SH-SY5Y (cell line): ENCODE measurements around the gene CLDN20.

ENCODE experiments used
- GATA2 ChIP-seq: IDR thresholded peaks from 2 replicates; pipeline ENCODE4 v1.6.1; 2011; ENCODE audit warnings: mild to moderate bottlenecking, low read depth, low read length
- GATA3 ChIP-seq: IDR thresholded peaks from 2 replicates; pipeline ENCODE4 v1.6.1; 2011; ENCODE audit warnings: low read depth, mild to moderate bottlenecking, low read length, moderate library complexity

DNA sequence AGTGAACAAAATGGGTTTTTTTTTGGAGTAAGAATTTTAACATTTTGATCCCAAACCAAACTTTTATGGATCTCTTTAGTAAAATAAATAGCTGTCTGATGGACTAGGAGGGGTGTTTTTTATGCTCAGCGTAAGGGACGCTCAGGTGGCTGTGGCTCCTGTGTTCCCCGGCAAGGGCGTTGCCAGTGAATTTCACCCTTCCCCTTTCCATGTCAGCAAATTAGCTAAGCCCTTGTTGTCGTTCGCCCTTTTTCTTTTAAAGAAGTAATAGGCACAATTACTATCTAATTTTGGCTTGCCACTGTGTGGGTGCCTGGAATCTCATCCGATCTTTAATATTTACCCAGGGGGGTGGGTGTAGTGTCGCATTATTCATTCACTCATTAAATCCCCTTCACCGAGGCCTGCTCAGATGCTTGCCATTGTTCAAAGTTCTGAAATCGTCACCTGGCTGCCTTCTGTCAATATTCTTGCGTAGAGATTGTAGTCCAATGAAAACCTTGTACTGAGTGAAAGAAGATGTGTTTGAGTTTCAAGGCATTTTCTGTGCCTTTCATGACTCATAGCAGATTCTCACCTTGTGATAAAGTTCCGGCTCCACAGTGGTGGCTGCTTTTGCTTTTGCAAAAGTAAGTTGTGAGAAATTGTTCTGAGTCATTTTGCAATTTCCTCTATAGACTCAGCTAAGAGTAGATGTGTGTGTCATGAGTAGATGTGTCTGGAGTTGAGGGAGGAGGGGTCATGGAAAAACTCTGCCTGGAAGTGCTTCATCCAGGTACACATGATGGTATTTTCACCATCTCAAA is 40.0 kb upstream of the CLDN20 start:
- TF ChIP-seq GATA2 (no peak), GATA3 (no peak)
